K562 (cell line): ENCODE data around the gene PPARD. TPM values are rescaled to one million over a fixed set of nuclear protein-coding genes. Genes with fewer than 3 reads are reported as not detected.

Experiments
- CREB5 ChIP-seq: fragments of 250-450 bp; sonication (Bioruptor Pico); IDR thresholded peaks from 2 replicates; pipeline ENCODE4 v1.5.0; 2020; ENCODE audit warnings: mild to moderate bottlenecking
- FOSL1 ChIP-seq: fragments of 200-800 bp; sonication (Bioruptor generic); conservative IDR thresholded peaks from 2 replicates; pipeline ENCODE4 v1.6.1; 2016; ENCODE audit warnings: missing genetic modification characterization, missing compliant biosample characterization
- HMGXB4 ChIP-seq: sonication (generic); formaldehyde crosslinking; IDR thresholded peaks from 2 replicates; pipeline ENCODE4 v1.8.1; 2023; ENCODE audit warnings: mild to moderate bottlenecking, missing genetic modification reagents
- HNRNPUL1 ChIP-seq: fragments of 200-400 bp; formaldehyde crosslinking; IDR thresholded peaks from 2 replicates; pipeline ENCODE4 v1.6.1; 2017; ENCODE audit warnings: low read length
- IFI16 ChIP-seq: fragments of 250-450 bp; sonication (Bioruptor Pico); IDR thresholded peaks from 2 replicates; pipeline ENCODE4 v2.1.2; 2022; ENCODE audit warnings: mild to moderate bottlenecking, inconsistent platforms
- MNT ChIP-seq, 2 experiments: fragments of 450-650 bp; conservative IDR thresholded peaks; 2 replicates each; pipeline ENCODE4 v1.6.1; 2017; ENCODE audit warnings: mild to moderate bottlenecking in 2 of 2, moderate library complexity in 2 of 2
- NCOA6 ChIP-seq: fragments of 450-650 bp; IDR thresholded peaks from 2 replicates; pipeline ENCODE4 v1.6.1; 2017; ENCODE audit warnings: mild to moderate bottlenecking
- PHF20 ChIP-seq: fragments of 450-650 bp; IDR thresholded peaks from 2 replicates; pipeline ENCODE4 v1.6.1; 2018; ENCODE audit not compliant: partially characterized antibody
- PPARD ChIP-seq: fragments of 250-450 bp; sonication (Bioruptor Pico); IDR thresholded peaks from 2 replicates; pipeline ENCODE4 v1.8.0; 2022; ENCODE audit warnings: inconsistent platforms, mild to moderate bottlenecking, moderate library complexity
- SAP30 ChIP-seq: fragments of 200-600 bp; sonication (generic); IDR thresholded peaks from 2 replicates; pipeline ENCODE4 v1.6.1; 2012; ENCODE audit warnings: borderline replicate concordance, low read depth, mild to moderate bottlenecking, moderate library complexity, low read length, control low read depth, inconsistent platforms; ENCODE audit not compliant: insufficient read depth, poor library complexity, severe bottlenecking
- VEZF1 ChIP-seq: fragments of 200-800 bp; sonication (Bioruptor generic); IDR thresholded peaks from 2 replicates; pipeline ENCODE4 v1.6.1; 2017; ENCODE audit warnings: missing genetic modification characterization, missing compliant biosample characterization
- ZBTB1 ChIP-seq: sonication (generic); formaldehyde crosslinking; IDR thresholded peaks from 2 replicates; pipeline ENCODE4 v1.8.1; 2023; ENCODE audit warnings: missing genetic modification reagents, low read depth, mild to moderate bottlenecking, borderline replicate concordance
- ZBTB26 ChIP-seq: fragments of 450-650 bp; formaldehyde crosslinking; IDR thresholded peaks from 2 replicates; pipeline ENCODE4 v1.4.0; 2022; ENCODE audit warnings: missing genetic modification characterization
- ZBTB9 ChIP-seq: fragments of 450-650 bp; formaldehyde crosslinking; IDR thresholded peaks from 2 replicates; pipeline ENCODE4 v1.4.0; 2020; ENCODE audit warnings: mild to moderate bottlenecking, moderate library complexity
- ZNF175 ChIP-seq: fragments of 200-800 bp; sonication (Bioruptor generic); IDR thresholded peaks from 2 replicates; pipeline ENCODE4 v1.6.1; 2016; ENCODE audit warnings: low read depth, mild to moderate bottlenecking, missing genetic modification characterization, missing compliant biosample characterization
- ZNF696 ChIP-seq: fragments of 250-450 bp; sonication (Bioruptor Pico); conservative IDR thresholded peaks from 2 replicates; pipeline ENCODE4 v1.4.0; 2020; ENCODE audit warnings: mild to moderate bottlenecking, moderate library complexity
- polyA plus RNA-seq, 8 experiments: library from polyadenylated mRNA; depleted of rRNA in 4 of 8; stranded (reverse) in 5 of 8; unstranded in 3 of 8; fragments of >200 nt; fragmentation: Nextera tagmentation in 2 of 8; fragmentation: Illumina TruSeq in 1 of 8; extraction: Ambion mirVana in 2 of 8; extraction: Trizol in 1 of 8; gene quantifications; 2 replicates each; pipeline versions ENCODE4 v1.2.1 to v1.2.3, GENCODE V29; 2011 to 2014; ENCODE audit warnings: inconsistent platforms in 1 of 8, missing spikeins in 1 of 8
- total RNA-seq, 7 experiments: library from RNA; depleted of rRNA in 6 of 7; stranded (reverse); fragments of >200 nt in 6 of 7; fragmentation: Illumina TruSeq in 2 of 7; extraction: Trizol in 2 of 7; gene quantifications; 2 replicates each; pipeline versions ENCODE4 v1.2.1 to v1.2.3, GENCODE V29; 2011 to 2021; ENCODE audit warnings: low replicate concordance in 1 of 7

Gene PPARD
- total and polyA plus RNA-seq, 9 of the 15 experiments (the other 6 are each of a cell fraction or from before 2014, with no cell fraction given): 0.14 to 13.2 (median 3.8) TPM

- TF ChIP-seq HMGXB4 (CRISPR knock-in tag): no peak
- 0 out of 2 replicates have a peak, but pooled peaks have one; percentile 31 for TF ChIP-seq ZBTB1
- TF ChIP-seq ZNF175 (CRISPR knock-in tag): peak; percentile 63
- no peak for TF ChIP-seq HNRNPUL1
- TF ChIP-seq VEZF1 (CRISPR knock-in tag): peak; percentile 36; the same call in 1 of the 2 replicates
- no peak for TF ChIP-seq PHF20
- no peak for TF ChIP-seq CREB5
- TF ChIP-seq NCOA6: no peak
- TF ChIP-seq SAP30: no peak
- TF ChIP-seq ZBTB26 (CRISPR knock-in tag): no peak
- no peak for TF ChIP-seq IFI16 (CRISPR knock-in tag)
- peak; percentile 62; the same call in 1 of the 2 replicates for TF ChIP-seq FOSL1
- no peak for TF ChIP-seq ZNF696 (CRISPR knock-in tag)
- TF ChIP-seq MNT (conservative IDR thresholded peaks at IDR 0.05): 0 out of 4 replicates have a peak, but pooled peaks of 1 of the 2 experiments have one; percentile 36
- no peak for TF ChIP-seq ZBTB9
- no peak for TF ChIP-seq PPARD (CRISPR knock-in tag)
These were observed 27.9 kb downstream of the PPARD start (continued) for GRCh38 chr6:35370124-35370741.
